Renal cortex interstitium (tissue), 15 donors: ENCODE measurements around the gene NAT9. TPM values are rescaled to one million over a fixed set of nuclear protein-coding genes. Genes with fewer than 3 reads are reported as not detected.

Experiments
- DNase-seq, 11 donors: peaks; one replicate each; pipeline ENCODE4 v3.0.0-alpha.2; 2013; ENCODE audit warnings: low read depth in 9 of 11, low spot score in 4 of 11; ENCODE audit errors: extremely low read depth in 1 of 11
- long read RNA-seq, 16 experiments: transcript quantifications; one replicate each; lab custom pipeline, GENCODE V29; 2026
- polyA plus RNA-seq, 3 donors: library from polyadenylated mRNA; unstranded; fragments of 120-200 nt; gene quantifications; one replicate each; pipeline ENCODE4 v1.2.1, GENCODE V29; 2013; ENCODE audit not compliant: insufficient read length in 3 of 3

Gene NAT9
- 10 to 100 TPM; 40.8 to 54.9 (median 46.7) TPM for polyA plus RNA-seq
- long read RNA-seq, donor 1, partial matches to known transcripts = 0 of 10 reads
- long read RNA-seq, donor 1, other reads (novel, unspliced or antisense) = 0 of 10 reads
- long read RNA-seq, donor 2, partial matches to known transcripts = 0 of 8 reads
- long read RNA-seq, donor 2, other reads (novel, unspliced or antisense) = 0 of 8 reads
- long read RNA-seq, donor 3, partial matches to known transcripts = 0 of 14 reads
- long read RNA-seq, donor 3, other reads (novel, unspliced or antisense) = 0 of 14 reads
- long read RNA-seq, donor 4, partial matches to known transcripts = 0 of 9 reads
- long read RNA-seq, donor 4, other reads (novel, unspliced or antisense) = 0 of 9 reads
- long read RNA-seq, donor 5 = 0 reads
- long read RNA-seq, donor 6, partial matches to known transcripts = 0 of 9 reads
- long read RNA-seq, donor 6, other reads (novel, unspliced or antisense) = 0 of 9 reads
- long read RNA-seq, donor 7, partial matches to known transcripts = 0 of 12 reads
- long read RNA-seq, donor 7, other reads (novel, unspliced or antisense) = 0 of 12 reads
- long read RNA-seq, donor 8 = 0 reads
- long read RNA-seq, donor 9, partial matches to known transcripts = 0 of 13 reads
- long read RNA-seq, donor 9, other reads (novel, unspliced or antisense) = 0 of 13 reads
- long read RNA-seq, donor 10, partial matches to known transcripts = 0 of 9 reads
- long read RNA-seq, donor 10, other reads (novel, unspliced or antisense) = 0 of 9 reads
- long read RNA-seq, donor 11, partial matches to known transcripts = 0 of 7 reads
- long read RNA-seq, donor 11, other reads (novel, unspliced or antisense) = 0 of 7 reads
- long read RNA-seq, donor 12, partial matches to known transcripts = 0 of 5 reads
- long read RNA-seq, donor 12, other reads (novel, unspliced or antisense) = 0 of 5 reads
- long read RNA-seq, donor 13 = 0 reads
- long read RNA-seq, donor 14, partial matches to known transcripts = 0 of 4 reads
- long read RNA-seq, donor 14, other reads (novel, unspliced or antisense) = 0 of 4 reads
- long read RNA-seq, donor 15, partial matches to known transcripts = 0 of 3 reads
- long read RNA-seq, donor 15, other reads (novel, unspliced or antisense) = 0 of 3 reads
- long read RNA-seq, donor 16, transcript NAT9-201 (7 exons, 1,875 nt) = minor isoform, 9 of 38 reads
- long read RNA-seq, donor 16, transcript NAT9-210 (7 exons, 1,860 nt) = major isoform, 13 of 38 reads
- long read RNA-seq, donor 16, partial matches to known transcripts = 0 of 38 reads
- long read RNA-seq, donor 16, other reads (novel, unspliced or antisense) = 6 of 38 reads

- peak; percentile 89 to 95 (median 94) for DNase-seq
These were observed at the start of gene NAT9 for GRCh38 chr17:74776044-74776962. TSS of gene NAT9 (minus strand) at chr17:74776345. CDS start at chr17:74775698, 647 bp downstream.

GRCh38 chr17:74824961-74825627, 48.9 kb upstream of the NAT9 start:
- DNase-seq = no peak

GRCh38 chr17:74822939-74823367, 46.8 kb upstream of the NAT9 start:
- no peak for DNase-seq

- no peak for DNase-seq
These were observed 46.3 kb upstream of the NAT9 start for GRCh38 chr17:74822335-74822938.

- DNase-seq = no peak
These were observed 45.6 kb upstream of the NAT9 start for GRCh38 chr17:74821655-74822334.

GRCh38 chr17:74819801-74820436, 43.8 kb upstream of the NAT9 start:
- DNase-seq = peak in 1 of 11 donors; percentile 53

- no peak for DNase-seq
These were observed 42.3 kb upstream of the NAT9 start for GRCh38 chr17:74818291-74818938.

GRCh38 chr17:74816905-74817620, 40.9 kb upstream of the NAT9 start:
- no peak for DNase-seq

GRCh38 chr17:74815550-74816370, 39.6 kb upstream of the NAT9 start:
- no peak for DNase-seq

GRCh38 chr17:74815067-74815466, 38.9 kb upstream of the NAT9 start:
- DNase-seq = no peak

- no peak for DNase-seq
These were observed 38.3 kb upstream of the NAT9 start for GRCh38 chr17:74814453-74814852.

GRCh38 chr17:74812109-74813009, 36.2 kb upstream of the NAT9 start:
- peak in 6 of 11 donors; percentile 41 to 74 (median 64) for DNase-seq
